GM12878 (cell line): Measurements from ENCODE around the gene CAPN14. TPM values are rescaled to one million over a fixed set of nuclear protein-coding genes. Genes with fewer than 3 reads are reported as not detected.

Experiments used
- ATAC-seq: fragments of 200-7000 bp; cut with Tn5 transposase; 3 replicates; pipeline ENCODE4 v1.9.1; 2020; ENCODE audit warnings: mild to moderate bottlenecking, moderate library complexity
- BruUV-seq: library from RNA; stranded (reverse); fragments of 400-500 nt; replicated peaks from 2 replicates; lab custom pipeline; 2021; lab: Mats Ljungman, UMichigan
- CTCF ChIA-PET: fragments of 300-600 bp; sonication (Branson Sonifier 250); formaldehyde crosslinking; extraction: SDS; loops from one replicate; lab custom pipeline; 2021; ENCODE audit warnings: inconsistent platforms; lab: Yijun Ruan, JAX
- POLR2A ChIA-PET: fragments of 350-600 bp; formaldehyde crosslinking; extraction: SDS; loops from one replicate; lab custom pipeline; 2021; ENCODE audit warnings: inconsistent platforms; lab: Charles Lee
- RAD21 ChIA-PET: fragments of 300-600 bp; sonication (Branson Sonifier 250); formaldehyde crosslinking; loops from one replicate; lab custom pipeline; 2023; ENCODE audit warnings: antibody characterized with exemption; ENCODE audit not compliant: unreplicated experiment; lab: Charles Lee
- SMC1A ChIA-PET: fragments of 300-600 bp; sonication (Branson Sonifier 250); formaldehyde crosslinking; loops from one replicate; lab custom pipeline; 2023; ENCODE audit not compliant: unreplicated experiment, uncharacterized antibody; lab: Charles Lee
- DNase-seq: peaks from one replicate; pipeline ENCODE4 v3.0.0-alpha.2; 2011; ENCODE audit warnings: low read depth, low spot score
- FAIRE-seq: peaks from 3 replicates; lab custom pipeline; 2011; peaks lifted over from hg19 to GRCh38; lab: Jason Lieb, UNC
- H2AFZ ChIP-seq: 2 replicates; pipeline ENCODE4 v1.6.0; 2011; ENCODE audit warnings: low read depth, low read length, control low read depth; ENCODE audit not compliant: control insufficient read depth
- H3K27ac ChIP-seq: 2 replicates; pipeline ENCODE4 v1.5.1; 2011; ENCODE audit warnings: control low read depth; ENCODE audit not compliant: control insufficient read depth, insufficient read depth
- H3K27me3 ChIP-seq, 2 experiments: replicated peaks in 1 of 2; 2 replicates each; pipeline versions ENCODE4 v1.6.0 to v1.6.1; 2011; ENCODE audit warnings: low read length in 1 of 2; ENCODE audit not compliant: control insufficient read depth in 2 of 2, insufficient read depth in 2 of 2
- H3K36me3 ChIP-seq, 2 experiments: 2 replicates each; pipeline ENCODE4 v1.5.1; 2011; ENCODE audit warnings: low read length in 1 of 2; ENCODE audit not compliant: control insufficient read depth in 2 of 2, insufficient read depth in 2 of 2
- H3K4me1 ChIP-seq: 2 replicates; pipeline ENCODE4 v1.6.1; 2011; ENCODE audit warnings: mild to moderate bottlenecking, low read length, moderate library complexity, mixed read lengths; ENCODE audit not compliant: control insufficient read depth, insufficient read depth
- H3K4me2 ChIP-seq: 2 replicates; pipeline ENCODE4 v1.6.0; 2011; ENCODE audit warnings: control low read depth; ENCODE audit not compliant: control insufficient read depth, insufficient read depth
- H3K4me3 ChIP-seq: fragments of 200-600 bp; sonication (generic); 2 replicates; pipeline ENCODE4 v1.5.1; 2016
- H3K79me2 ChIP-seq: 2 replicates; pipeline ENCODE4 v1.6.0; 2011; ENCODE audit warnings: low read length; ENCODE audit not compliant: control insufficient read depth, insufficient read depth
- H3K9ac ChIP-seq: 2 replicates; pipeline ENCODE4 v1.8.0; 2011; ENCODE audit warnings: low read length, control low read depth, mixed read lengths; ENCODE audit not compliant: control insufficient read depth, insufficient read depth
- H3K9me3 ChIP-seq: replicated peaks from 3 replicates; pipeline ENCODE4 v1.5.1; 2011; ENCODE audit warnings: mild to moderate bottlenecking, low read length; ENCODE audit not compliant: control insufficient read depth, insufficient read depth
- H4K20me1 ChIP-seq: 2 replicates; pipeline ENCODE4 v1.6.0; 2011; ENCODE audit not compliant: control insufficient read depth, insufficient read depth
- NBN ChIP-seq: fragments of 450-650 bp; IDR thresholded peaks from 2 replicates; pipeline ENCODE4 v1.6.1; 2016
- NFIC ChIP-seq: IDR thresholded peaks from 2 replicates; pipeline ENCODE4 v1.6.1; 2012; ENCODE audit warnings: low read depth, mild to moderate bottlenecking, inconsistent platforms, low read length, moderate library complexity
- NRF1 ChIP-seq: conservative IDR thresholded peaks from 2 replicates; pipeline ENCODE4 v1.6.1; 2011; ENCODE audit warnings: mild to moderate bottlenecking, low read depth, low read length, improper control_type of control experiment
- SREBF1 ChIP-seq: IDR thresholded peaks from 2 replicates; pipeline ENCODE4 v1.6.1; 2012; ENCODE audit warnings: mild to moderate bottlenecking, low read length
- WGBS: methylation state at CpG from one replicate; pipeline ENCODE4 v1.1.6; 2016; ENCODE audit warnings: low lambda C conversion rate; ENCODE audit not compliant: insufficient replicate concordance, insufficient coverage; ENCODE audit errors: missing lambda C conversion rate; 5-methylcytosine and 5-hydroxymethylcytosine counted together
- in situ Hi-C: fragments of 300-500 bp; cut with MboI; formaldehyde crosslinking; loops from 9 replicates; pipeline ENCODE4 v1.14.3; 2018; ENCODE audit warnings: mixed read lengths
- intact Hi-C: fragments of 100-400 bp; cut with micrococcal nuclease; formaldehyde crosslinking; loops from one replicate; pipeline ENCODE4 v1.14.2; 2022; ENCODE audit not compliant: unreplicated experiment
- polyA plus RNA-seq, 11 experiments: library from polyadenylated mRNA; depleted of rRNA in 4 of 11; unstranded in 6 of 11; stranded (reverse) in 5 of 11; fragments of >200 nt; fragmentation: Nextera tagmentation in 4 of 11; fragmentation: Illumina TruSeq in 1 of 11; extraction: Ambion mirVana in 4 of 11; extraction: Trizol in 1 of 11; gene quantifications; 1 replicate in 1 of 11; 2 replicates in 10 of 11; pipeline versions ENCODE4 v1.2.1 to v1.2.3, GENCODE V29; 2011 to 2016; ENCODE audit warnings: inconsistent platforms in 2 of 11, missing spikeins in 2 of 11, low read depth in 1 of 11
- total RNA-seq, 4 experiments: library from RNA; depleted of rRNA in 3 of 4; stranded (reverse); fragments of >200 nt in 3 of 4; fragmentation: Illumina TruSeq in 1 of 4; extraction: Trizol in 1 of 4; gene quantifications; 2 replicates each; pipeline versions ENCODE4 v1.2.1 to v1.2.3, GENCODE V29; 2013 to 2021
- TF ChIP-seq, protein P1 (sequence below): fragments of 450-650 bp; IDR thresholded peaks from 2 replicates; pipeline ENCODE4 v1.6.1; 2017; ENCODE audit warnings: mild to moderate bottlenecking, moderate library complexity
- TF ChIP-seq, protein P2 (sequence below): fragments of 450-650 bp; IDR thresholded peaks from 2 replicates; pipeline ENCODE4 v1.6.1; 2017; ENCODE audit warnings: mild to moderate bottlenecking
- TF ChIP-seq, protein P3 (sequence below): fragments of 450-650 bp; formaldehyde crosslinking; IDR thresholded peaks from 2 replicates; pipeline ENCODE4 v1.5.0; 2022; ENCODE audit warnings: mild to moderate bottlenecking, missing genetic modification characterization
- TF ChIP-seq, protein P4 (sequence below): fragments of 450-650 bp; IDR thresholded peaks from 2 replicates; pipeline ENCODE4 v1.6.1; 2016; ENCODE audit warnings: mild to moderate bottlenecking

The CAPN14 gene
- total and polyA plus RNA-seq, 10 of the 15 experiments (the other 5 are each of a cell fraction or from before 2014, with no cell fraction given), result 0.08 to 1.5 (median 1.1) TPM

DNA sequence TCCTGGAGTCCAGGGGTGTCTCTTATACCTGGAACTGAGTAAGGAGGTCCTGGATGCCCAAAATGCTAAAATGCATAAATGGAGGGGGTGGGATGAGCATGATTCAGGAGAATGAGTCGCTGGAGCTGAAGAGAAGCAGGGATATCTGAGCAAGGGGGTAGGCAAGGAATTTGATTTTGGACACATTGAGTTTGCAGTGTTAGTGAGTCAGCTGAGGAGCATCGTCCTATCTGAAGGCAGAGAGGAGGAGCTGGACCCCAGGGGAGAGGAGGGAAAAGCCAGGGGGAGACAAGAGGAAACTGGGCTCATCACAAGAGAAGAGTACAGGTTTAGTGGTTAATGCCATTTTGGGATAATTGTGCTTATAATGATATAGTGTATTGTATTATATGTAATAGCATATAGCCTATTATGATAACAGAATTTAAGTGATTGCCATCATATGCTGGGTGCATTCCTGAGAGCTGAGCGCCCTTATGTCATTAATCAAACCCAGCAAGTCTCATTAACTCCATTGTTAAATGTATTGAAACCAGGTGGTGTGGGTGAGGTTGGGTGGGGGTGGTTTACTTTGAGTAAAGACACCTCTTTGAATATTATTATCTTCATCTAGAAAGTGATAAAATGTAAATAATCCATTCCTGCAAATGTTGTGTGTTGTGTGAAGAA is 29.0 kb upstream of the CAPN14 start:
- 14% methylated on average over 3 of the region's 3 CpGs for WGBS
- no TSS peak for BruUV-seq

More for the DNA sequence above, 29.0 kb upstream of the CAPN14 start:
- TF ChIP-seq, protein P1, sequence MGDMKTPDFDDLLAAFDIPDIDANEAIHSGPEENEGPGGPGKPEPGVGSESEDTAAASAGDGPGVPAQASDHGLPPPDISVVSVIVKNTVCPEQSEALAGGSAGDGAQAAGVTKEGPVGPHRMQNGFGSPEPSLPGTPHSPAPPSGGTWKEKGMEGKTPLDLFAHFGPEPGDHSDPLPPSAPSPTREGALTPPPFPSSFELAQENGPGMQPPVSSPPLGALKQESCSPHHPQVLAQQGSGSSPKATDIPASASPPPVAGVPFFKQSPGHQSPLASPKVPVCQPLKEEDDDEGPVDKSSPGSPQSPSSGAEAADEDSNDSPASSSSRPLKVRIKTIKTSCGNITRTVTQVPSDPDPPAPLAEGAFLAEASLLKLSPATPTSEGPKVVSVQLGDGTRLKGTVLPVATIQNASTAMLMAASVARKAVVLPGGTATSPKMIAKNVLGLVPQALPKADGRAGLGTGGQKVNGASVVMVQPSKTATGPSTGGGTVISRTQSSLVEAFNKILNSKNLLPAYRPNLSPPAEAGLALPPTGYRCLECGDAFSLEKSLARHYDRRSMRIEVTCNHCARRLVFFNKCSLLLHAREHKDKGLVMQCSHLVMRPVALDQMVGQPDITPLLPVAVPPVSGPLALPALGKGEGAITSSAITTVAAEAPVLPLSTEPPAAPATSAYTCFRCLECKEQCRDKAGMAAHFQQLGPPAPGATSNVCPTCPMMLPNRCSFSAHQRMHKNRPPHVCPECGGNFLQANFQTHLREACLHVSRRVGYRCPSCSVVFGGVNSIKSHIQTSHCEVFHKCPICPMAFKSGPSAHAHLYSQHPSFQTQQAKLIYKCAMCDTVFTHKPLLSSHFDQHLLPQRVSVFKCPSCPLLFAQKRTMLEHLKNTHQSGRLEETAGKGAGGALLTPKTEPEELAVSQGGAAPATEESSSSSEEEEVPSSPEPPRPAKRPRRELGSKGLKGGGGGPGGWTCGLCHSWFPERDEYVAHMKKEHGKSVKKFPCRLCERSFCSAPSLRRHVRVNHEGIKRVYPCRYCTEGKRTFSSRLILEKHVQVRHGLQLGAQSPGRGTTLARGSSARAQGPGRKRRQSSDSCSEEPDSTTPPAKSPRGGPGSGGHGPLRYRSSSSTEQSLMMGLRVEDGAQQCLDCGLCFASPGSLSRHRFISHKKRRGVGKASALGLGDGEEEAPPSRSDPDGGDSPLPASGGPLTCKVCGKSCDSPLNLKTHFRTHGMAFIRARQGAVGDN, result no peak
- TF ChIP-seq, protein P2, sequence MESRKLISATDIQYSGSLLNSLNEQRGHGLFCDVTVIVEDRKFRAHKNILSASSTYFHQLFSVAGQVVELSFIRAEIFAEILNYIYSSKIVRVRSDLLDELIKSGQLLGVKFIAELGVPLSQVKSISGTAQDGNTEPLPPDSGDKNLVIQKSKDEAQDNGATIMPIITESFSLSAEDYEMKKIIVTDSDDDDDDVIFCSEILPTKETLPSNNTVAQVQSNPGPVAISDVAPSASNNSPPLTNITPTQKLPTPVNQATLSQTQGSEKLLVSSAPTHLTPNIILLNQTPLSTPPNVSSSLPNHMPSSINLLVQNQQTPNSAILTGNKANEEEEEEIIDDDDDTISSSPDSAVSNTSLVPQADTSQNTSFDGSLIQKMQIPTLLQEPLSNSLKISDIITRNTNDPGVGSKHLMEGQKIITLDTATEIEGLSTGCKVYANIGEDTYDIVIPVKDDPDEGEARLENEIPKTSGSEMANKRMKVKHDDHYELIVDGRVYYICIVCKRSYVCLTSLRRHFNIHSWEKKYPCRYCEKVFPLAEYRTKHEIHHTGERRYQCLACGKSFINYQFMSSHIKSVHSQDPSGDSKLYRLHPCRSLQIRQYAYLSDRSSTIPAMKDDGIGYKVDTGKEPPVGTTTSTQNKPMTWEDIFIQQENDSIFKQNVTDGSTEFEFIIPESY, result no peak
- TF ChIP-seq, protein P3, sequence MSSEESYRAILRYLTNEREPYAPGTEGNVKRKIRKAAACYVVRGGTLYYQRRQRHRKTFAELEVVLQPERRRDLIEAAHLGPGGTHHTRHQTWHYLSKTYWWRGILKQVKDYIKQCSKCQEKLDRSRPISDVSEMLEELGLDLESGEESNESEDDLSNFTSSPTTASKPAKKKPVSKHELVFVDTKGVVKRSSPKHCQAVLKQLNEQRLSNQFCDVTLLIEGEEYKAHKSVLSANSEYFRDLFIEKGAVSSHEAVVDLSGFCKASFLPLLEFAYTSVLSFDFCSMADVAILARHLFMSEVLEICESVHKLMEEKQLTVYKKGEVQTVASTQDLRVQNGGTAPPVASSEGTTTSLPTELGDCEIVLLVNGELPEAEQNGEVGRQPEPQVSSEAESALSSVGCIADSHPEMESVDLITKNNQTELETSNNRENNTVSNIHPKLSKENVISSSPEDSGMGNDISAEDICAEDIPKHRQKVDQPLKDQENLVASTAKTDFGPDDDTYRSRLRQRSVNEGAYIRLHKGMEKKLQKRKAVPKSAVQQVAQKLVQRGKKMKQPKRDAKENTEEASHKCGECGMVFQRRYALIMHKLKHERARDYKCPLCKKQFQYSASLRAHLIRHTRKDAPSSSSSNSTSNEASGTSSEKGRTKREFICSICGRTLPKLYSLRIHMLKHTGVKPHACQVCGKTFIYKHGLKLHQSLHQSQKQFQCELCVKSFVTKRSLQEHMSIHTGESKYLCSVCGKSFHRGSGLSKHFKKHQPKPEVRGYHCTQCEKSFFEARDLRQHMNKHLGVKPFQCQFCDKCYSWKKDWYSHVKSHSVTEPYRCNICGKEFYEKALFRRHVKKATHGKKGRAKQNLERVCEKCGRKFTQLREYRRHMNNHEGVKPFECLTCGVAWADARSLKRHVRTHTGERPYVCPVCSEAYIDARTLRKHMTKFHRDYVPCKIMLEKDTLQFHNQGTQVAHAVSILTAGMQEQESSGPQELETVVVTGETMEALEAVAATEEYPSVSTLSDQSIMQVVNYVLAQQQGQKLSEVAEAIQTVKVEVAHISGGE (CRISPR knock-in tag), result no peak
- no peak for TF ChIP-seq SREBF1
- TF ChIP-seq, protein P4, sequence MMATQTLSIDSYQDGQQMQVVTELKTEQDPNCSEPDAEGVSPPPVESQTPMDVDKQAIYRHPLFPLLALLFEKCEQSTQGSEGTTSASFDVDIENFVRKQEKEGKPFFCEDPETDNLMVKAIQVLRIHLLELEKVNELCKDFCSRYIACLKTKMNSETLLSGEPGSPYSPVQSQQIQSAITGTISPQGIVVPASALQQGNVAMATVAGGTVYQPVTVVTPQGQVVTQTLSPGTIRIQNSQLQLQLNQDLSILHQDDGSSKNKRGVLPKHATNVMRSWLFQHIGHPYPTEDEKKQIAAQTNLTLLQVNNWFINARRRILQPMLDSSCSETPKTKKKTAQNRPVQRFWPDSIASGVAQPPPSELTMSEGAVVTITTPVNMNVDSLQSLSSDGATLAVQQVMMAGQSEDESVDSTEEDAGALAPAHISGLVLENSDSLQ, result no peak
- TF ChIP-seq NRF1, result no peak
- TF ChIP-seq NFIC, result no peak
- no peak for TF ChIP-seq NBN
- Histone ChIP-seq H3K79me2 (no peaks in the 10 kb centered on the region), H3K4me3 (no peak overlapping the region), H3K36me3 (no peaks in the 10 kb centered on the region; a peak in 1 of 4 replicates), H3K4me2 (no peak overlapping the region), H2AFZ (no peak overlapping the region), H3K9ac (no peak overlapping the region), H4K20me1 (no peaks in the 10 kb centered on the region), H3K4me1 (peaks cover 8% of the 10 kb centered on the region), H3K27me3 (no peaks in the 10 kb centered on the region), H3K9me3 (no peaks in the 10 kb centered on the region), H3K27ac (no peak overlapping the region)
- ChIA-PET POLR2A (interaction anchor here (0.9 kb wide), 1 partner anchor 9 kb away, joined by 6 read pairs; no protein-coding TSS in a partner anchor), RAD21 (interaction anchor here (1.0 kb wide), 1 partner anchor 9 kb away, joined by 3 read pairs; no protein-coding TSS in a partner anchor), SMC1A (no interaction called here), CTCF (no interaction called here)
- in situ Hi-C loops (no loop called here), intact Hi-C loops (no loop called here)
- FAIRE-seq, result no peak
- no peak for DNase-seq
- ATAC-seq, result no peak
